ENCODE measurements around the gene PEX14. TPM values are rescaled to one million over a fixed set of nuclear protein-coding genes. Genes with fewer than 3 reads are reported as not detected.

Gene PEX14
- total RNA-seq, 1 experiment from 2014 or later, result 20.4 TPM

DNA sequence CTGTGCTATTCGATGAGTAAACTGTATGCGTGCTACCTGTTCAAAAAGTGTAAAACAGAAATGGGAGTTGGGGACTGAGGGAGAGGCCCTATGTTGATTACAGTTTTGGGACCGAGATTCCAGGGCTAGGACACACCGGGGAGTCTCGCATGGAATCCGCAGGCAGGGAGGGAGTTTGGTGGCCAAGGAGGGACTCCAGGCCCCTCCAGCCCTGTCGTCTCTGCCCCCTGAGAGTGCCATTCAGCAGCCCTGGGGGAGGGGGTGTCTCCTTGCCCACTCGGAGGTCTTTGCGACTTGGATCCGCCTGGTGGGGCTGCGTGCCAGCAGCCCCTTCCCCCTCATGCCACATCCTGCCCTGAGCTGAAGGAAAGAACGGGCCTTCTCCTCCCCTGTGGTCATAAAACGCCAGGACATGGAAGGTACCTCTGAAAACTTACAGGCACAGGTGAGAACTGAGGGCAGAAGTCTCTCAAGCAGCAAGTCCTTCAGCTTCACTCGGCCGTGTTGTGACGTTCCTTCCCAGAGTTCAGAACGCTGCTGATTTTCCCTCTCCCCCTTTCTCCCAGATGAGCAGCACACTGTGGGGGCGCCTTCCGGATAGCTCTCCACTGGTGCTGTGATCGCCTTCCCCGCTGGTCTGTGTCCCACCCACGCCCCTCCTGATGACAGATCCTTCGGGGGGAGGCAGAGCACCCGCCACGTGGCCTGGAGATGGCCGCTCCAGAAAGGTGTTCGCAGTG is 141.4 kb downstream of the PEX14 start:
- DNase-seq (ENCODE audit: low read depth), result no peak

DNA sequence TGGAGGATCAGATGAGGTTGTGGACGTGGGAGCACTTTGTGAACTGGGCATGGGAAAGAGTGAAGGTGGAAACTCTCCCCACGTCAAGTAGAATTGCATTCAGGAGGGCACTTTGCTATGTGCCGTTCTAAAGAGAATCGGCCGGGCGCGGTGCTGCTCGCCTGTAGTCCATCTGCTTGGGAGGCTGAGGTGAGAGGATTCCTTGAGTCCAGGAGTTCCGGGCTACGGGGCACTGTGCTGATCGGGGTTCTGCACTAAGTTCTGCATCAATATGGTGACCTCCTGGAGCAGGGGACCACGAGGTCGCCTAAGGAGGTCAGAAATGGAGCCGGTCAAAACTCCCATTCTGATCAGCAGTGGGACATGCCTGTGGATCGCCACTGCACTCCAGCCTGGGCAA is 141.9 kb downstream of the PEX14 start:
- no peak for DNase-seq (ENCODE audit: low read depth)

DNA sequence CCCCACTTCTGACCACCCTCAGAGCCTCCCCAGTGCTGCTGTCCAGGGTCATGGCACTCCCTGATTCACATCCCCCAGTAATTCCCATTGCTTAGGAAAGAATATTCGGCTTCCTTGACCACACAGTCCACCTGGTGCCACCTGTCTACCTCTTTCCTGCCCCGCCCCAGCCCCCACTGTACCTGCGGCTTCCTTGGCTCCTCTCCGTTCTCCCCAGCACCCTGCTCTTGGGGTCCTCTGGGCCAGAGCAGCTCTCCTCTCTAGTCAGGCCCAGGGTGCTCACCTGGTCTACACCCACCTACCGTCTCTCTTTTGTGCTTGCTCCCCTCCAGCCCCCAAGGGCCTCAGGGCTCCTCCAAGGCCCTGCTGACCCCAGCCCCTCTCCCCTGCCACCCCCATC is 142.6 kb downstream of the PEX14 start:
- DNase-seq (ENCODE audit: low read depth), result no peak

DNA sequence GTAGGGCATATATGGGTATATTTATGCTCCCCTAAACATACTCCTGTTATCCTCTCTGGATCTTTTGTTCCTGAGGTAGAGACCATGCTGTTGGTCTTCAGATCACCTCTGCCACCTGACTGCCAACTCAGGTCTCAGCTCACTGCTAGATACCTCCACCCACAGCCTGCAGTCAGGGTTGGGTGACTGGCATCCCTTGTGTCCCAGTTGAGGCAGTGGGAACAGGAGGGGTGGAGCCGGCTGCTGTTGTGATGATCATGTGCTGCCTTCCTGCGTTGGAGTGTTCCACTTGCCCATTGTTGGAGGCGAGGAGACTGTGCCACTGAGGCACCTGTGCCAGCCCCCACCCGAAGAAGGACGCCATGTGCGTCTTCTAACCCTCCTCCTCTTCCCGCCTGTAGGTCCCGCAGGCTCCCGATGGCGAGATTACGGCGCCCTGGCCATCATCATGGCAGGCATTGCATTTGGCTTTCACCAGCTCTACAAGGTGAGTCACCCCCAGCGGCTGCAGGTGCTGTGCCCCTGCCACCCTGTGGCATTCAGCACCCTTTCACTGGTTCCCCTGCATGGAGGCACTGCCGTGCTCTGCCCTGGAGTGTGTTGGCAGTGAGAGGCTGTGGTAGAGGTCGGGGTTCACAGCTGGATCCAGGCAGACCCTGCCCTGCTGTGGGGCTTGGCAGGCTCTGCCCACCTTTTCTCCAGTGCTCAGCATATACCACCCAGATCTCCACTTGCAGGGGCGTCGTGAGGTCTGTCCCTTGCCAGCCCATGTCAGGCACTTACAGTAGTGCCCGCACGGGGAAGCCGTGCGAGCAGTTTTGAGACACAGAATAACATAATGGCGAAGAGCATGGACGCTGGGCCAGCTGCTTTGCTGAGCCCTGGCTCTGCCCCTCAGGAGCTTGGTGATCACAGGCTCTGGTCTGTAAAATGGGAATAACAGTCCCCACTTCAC is 143.5 kb downstream of the PEX14 start:
- DNase-seq (ENCODE audit: low read depth), result no peak

DNA sequence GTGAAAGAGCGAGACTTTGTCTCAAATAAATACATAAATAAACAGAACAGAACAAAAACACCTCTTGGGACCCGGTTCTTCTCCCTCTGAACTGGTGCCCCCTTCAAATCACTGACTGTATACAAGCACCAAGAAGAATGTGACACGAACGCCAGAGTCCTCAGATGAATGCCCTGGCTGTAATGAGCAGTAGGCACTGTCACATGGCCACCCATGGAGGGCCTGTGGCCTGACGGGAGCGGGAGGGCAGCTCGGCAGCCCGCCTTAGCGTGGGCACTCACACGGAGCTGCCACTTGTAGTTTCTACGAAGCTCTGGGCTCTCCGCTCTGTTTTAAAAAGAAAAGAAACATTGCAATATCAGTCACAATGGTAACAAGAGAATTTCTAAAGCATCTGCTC is 146.0 kb downstream of the PEX14 start:
- DNase-seq (ENCODE audit: low read depth), result no peak

DNA sequence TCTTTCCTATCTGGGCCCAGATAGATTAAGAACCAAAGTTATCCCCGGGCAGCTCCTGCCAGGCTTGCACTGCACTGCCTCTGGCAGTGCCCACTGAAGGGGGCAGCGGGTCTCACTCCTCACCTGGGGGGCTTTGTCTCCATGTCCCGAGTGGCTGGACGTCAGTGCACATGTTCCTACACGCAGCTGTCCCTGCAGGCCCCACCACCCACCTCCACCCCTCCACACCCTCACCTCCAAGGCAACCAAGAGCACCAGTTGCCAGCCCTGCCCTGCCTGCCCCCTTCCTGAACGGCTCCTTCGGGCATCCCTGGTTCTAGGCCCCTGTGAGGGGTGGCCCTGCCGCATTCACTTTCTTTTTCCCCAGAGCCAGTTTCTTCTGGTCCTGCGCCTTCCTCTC is 147.2 kb downstream of the PEX14 start:
- DNase-seq (ENCODE audit: low read depth), result no peak

DNA sequence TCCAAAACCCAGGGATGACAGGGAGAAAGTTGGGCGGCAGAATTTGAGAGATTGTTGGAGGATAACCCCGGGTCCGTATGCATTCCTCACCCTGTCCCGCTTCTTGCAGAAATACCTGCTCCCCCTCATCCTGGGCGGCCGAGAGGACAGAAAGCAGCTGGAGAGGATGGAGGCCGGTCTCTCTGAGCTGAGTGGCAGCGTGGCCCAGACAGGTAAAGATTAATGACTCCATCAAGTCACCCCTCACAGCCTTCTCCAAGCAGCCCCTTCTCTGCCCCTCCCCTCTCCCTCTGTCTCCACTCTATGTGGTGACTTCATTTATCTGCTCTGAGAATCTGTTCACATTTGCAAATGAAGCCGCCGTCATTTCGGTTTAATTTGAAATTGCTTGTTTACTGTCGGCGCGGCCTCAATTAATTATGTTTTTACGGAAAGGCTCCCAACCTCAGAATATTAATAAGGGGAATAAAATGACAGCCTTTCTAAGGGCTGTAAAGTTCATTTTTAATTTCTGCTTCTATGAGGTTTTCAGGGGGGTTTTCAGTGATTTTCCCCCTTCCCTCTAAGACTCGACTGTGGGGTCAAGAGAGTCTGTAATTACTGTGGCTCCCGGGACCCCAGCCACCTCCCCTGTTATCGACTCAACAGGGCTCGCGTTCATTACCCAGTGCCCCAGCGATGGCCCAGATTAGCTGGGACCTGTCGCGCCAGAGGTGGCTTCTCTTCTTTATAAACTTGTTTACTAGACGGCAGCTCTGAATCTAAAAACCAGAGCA is 148.3 kb downstream of the PEX14 start:
- no peak for DNase-seq (ENCODE audit: low read depth)

DNA sequence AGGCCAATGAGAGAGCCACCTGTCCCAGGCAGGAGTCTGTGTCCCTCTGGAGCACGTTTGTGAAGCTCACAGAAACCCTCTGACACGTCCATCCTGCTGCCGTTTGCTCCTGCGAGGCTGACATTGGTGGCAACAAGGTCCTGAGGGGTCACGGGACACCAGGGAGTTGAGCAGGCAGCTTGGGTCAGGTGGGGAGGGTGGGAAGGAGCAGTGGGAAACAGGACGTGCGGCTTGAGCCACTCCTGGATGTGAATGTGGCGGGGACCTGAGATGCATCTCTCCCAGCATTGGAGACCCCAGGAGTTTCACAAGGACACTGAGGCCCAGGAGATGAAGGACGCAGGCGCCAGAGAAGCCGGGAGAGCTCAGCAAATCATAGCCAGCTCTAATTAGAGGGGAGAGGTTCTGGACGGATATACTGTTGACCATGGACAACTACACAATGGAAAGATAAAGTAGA is 149.0 kb downstream of the PEX14 start:
- no peak for DNase-seq (ENCODE audit: low read depth)

DNA sequence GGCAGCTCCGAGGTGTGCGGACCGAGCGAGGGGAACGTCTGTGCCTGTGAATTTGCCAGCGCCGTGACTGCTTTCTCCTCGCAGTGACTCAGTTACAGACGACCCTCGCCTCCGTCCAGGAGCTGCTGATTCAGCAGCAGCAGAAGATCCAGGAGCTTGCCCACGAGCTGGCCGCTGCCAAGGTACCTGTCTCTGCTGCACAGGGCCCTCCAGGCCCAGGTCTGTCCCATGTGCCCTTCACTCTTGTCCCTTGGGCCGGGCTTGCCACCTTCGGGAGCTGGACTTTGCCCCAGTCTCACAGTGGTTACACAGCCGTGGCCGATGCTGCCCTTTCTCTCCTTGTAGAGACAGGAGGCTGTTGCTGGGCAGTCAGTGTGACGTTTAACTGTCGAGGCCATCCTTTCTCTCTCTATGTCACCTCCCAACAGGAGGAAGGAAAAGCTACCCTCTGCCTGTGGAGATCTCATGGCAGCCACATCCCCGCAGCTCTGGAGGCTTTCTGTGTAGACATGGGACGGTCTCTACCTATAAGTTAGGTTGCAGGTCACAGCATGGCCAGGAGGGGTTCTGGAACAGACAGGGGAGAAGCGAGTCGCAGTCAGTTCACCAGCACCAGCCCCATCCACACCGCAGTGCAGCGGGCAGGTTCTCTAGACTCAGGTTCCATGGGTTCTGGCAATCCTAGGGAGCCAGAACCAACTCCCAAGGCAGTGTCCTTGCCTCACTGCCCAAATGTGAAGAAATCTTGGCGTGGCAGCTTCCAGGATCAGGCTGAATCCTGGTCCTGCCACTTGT is 149.7 kb downstream of the PEX14 start:
- no peak for DNase-seq (ENCODE audit: low read depth)

DNA sequence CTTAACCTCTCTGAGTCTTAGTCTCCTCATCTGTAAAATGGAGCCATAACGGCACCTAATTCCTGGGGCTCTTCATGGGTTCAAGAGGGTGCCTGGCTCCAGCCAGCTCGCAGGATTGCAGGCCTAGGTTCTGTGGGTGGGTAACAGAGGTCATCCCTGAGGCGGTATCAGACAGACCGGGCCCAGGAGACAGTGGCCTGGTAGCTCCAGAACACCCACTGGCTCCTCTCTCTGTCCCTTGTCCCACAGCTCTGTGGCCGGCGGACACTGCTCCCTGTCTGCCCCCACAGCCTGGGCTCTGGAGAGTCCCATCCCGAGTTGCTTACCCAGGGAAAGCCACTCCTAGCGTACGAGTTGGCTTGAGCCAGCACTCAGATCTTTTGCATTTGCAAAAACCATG is 150.3 kb downstream of the PEX14 start:
- DNase-seq (ENCODE audit: low read depth), result no peak

DNA sequence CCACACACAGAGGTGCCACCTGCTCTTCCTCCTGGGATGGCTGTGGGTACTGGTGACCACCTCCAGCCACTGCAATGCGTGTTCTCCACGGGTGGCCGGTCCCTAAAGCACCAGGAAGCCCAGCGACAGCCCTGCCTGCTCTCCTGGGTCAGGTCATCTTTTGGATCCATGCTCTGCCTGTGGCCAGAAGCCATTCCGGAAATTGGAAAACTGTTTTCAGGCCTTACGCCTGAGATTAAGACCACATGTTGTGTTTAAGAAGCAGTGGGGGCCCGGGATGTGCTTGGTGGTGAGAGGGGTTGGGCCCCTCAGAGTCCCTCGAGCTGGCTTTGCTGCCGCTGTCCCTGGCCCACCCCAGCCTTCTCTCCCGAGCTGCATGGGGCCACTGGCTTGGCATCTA is 150.8 kb downstream of the PEX14 start:
- no peak for DNase-seq (ENCODE audit: low read depth)

DNA sequence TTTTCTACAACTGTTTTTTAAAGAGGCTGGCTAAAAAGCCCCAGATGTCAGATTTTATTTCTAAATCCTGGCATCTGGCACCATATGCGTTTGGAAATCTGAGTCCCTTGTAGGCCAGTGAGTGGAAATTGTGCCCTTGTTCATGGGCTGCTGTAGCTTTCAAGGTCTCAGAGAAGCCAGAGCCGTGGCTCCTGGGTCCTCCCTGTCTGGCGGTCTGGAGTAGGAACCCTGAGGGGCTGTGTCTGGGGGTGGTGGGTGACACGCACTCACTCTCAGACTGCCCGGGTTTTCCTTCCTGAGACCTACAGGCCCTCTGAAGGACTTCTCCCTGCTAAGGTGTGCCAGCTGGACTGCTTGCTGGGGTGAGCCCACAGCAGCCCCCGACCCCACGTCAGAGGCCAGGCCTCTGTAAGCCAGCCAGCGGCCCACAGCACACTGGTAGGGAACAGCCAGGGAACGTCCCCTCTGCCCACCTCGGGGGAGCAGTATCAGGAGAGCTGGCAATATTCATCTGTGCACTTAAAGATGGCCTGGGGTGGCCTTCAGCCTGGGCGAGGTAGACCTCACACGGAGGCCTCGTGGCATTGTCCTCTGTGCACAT is 151.5 kb downstream of the PEX14 start:
- no peak for DNase-seq (ENCODE audit: low read depth)

DNA sequence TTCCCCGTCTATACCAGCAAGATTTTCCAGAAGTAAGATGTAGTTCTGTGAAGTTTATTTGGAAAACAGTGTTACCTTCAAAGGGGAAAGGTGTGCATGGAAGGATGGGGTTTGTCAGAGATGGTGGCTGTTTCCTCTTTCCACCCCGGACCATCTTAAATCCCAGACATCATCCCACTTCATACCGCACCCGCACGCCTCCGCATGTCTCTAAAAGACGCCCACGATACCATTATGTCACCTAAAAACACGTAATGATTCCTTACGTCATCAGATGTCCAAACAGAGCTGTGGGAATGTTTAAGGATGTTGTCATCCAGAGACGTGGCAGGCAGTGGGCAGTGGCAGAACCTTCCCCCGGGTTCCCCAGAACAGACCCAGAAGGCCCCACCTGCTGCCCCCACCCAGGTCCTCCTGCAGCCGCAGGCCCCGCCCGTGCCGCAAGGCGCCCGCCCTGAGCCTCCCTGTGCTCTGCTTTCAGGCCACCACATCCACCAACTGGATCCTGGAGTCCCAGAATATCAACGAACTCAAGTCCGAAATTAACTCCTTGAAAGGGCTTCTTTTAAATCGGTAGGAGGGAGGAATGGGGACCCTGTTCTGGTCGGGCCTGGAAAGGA is 152.2 kb downstream of the PEX14 start:
- no peak for DNase-seq (ENCODE audit: low read depth)

DNA sequence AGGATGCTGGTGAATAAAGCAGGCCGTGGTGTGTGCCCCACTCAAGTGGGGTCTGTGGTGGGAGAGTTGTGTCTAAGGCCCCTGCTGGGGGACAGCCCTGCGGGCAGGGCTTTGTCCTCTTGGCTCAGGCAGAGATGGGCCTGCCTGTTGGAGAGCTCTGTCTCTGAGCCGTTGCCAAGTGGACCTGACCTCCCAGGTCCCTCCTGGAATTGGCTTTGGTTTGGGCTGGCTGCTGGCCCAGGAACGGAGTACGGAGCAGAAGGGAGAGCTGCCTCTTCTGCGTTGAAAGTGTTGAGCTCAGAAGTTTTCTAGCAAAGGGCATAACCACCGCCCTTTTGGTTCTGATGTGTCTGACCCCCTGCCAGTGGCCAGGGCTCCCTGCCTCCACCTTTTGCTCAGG is 153.9 kb downstream of the PEX14 start:
- DNase-seq (ENCODE audit: low read depth), result no peak

DNA sequence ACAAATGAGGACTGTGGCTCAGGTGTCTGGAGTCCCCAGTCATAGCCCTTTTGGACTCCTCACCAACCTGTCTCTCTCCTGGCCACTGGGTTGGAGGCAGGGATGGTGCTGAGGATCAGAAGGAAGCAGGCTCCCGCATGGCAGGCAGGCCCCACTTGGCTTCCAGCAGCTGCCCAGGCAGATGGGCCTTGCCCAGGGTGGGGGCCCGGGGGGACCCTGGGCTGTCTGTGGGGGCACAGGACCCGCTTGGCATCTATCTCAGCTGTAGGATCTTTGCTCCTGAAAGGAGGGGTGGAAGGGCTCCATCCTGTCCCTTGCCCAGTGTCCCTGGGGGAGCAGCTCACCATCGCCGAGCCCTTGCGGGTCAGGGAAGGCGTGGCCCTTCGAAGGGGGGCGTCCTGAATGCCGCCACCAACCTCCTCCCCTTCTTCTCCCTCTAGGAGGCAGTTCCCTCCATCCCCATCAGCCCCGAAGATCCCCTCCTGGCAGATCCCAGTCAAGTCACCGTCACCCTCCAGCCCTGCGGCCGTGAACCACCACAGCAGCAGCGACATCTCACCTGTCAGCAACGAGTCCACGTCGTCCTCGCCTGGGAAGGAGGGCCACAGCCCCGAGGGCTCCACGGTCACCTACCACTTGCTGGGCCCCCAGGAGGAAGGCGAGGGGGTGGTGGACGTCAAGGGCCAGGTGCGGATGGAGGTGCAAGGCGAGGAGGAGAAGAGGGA is 154.5 kb downstream of the PEX14 start:
- DNase-seq (ENCODE audit: low read depth), result no peak

DNA sequence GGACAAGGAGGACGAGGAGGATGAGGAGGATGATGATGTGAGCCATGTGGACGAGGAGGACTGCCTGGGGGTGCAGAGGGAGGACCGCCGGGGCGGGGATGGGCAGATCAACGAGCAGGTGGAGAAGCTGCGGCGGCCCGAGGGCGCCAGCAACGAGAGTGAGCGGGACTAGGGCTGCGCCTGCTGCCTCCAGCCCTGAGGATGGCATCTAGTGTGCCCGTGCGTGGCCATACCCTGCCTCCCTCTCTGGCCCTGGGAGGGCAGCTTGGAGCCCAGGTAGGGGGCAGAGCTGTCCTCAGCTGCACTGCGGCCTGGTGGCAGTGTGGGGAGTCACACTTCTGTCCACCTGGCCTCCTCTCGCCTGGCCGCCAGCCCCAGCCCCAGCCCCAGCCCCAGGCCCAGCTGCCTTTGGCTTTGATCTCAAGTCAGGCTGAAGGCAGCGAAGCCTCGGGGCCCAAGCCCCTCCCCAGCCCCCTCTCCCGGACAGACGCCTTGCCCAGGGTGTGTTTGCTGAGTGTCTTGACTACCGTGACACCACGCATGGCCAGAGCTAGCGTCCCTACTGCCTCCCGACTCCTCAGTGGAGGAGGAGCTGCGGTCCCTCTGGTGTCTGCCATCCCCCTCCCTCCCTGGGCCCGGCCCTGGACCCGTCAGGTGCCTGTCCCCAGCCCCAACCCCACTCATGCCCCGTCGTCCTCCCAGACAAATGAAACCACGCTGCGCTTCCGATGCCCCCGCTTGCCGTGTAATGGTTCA is 155.2 kb downstream of the PEX14 start:
- DNase-seq (ENCODE audit: low read depth), result no peak

DNA sequence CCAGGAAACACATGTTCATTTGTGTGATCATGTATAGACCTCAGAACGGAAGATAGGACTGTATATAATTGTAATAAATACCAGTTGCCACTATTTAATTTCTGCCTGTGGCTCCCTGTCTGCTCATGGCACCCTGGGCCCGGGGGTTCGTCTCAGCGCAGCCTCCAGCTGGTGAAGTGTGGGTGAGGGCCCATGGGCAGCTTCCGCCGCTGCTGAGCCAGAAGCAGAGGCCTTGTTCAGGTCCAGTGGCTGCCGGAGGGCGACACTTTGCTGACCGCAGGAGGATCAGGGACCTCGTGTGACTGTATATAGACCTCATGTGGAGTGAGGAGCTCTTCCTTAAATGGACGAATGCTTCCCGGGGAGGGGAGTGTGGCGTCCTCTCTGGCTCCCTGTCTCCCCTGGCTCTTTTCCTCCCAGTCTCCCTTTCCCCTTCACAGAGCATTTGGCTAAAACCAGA is 155.9 kb downstream of the PEX14 start:
- no peak for DNase-seq (ENCODE audit: low read depth)

DNA sequence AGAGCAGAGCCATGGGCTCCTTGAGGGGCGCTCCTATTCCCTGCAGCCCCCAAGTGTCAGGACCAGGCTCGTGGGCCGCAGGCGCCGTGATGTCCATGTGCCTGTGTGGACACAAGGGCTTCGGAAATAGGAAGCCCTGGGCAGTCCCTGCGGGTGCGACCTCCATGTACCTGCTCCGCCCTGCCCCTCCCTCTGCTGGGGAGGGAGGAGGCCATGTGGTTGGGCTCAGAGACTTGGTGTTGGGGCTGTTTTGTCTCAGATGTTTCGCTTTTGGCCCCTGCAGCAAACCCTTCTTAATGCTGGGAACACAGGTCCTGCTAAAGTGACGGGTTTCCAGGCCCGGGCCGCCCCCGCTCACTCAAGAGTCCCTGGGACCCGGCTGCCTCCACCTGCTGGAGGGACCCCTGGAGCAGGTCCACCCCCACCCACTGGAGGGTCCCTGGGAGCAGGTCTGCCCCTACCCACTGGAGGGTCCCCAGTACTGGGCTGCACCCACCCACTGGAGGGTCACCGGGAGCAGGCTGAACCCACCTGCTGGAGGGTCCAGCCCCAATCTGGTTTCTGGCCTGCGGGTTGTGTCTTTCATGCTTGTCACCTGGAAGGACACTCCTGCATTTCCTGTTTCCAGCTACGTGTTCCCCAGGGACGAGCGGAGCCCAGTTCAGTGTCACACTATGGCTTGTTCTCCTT is 156.5 kb downstream of the PEX14 start:
- DNase-seq (ENCODE audit: low read depth), result no peak

Measured in HT1080 (cell line).